NCI-H446 treated with DMSO at 0.1 percent for 48 hours (cell line): ENCODE results near the gene TSBP1.

Source experiments
- DNase-seq: peaks from one replicate; lab custom pipeline; 2025; lab: John Stamatoyannopoulos, UW

The TSBP1 gene

GRCh38 chr6:32371803-32372202, at the start of gene TSBP1:
Gene TSBP1 (minus strand): TSS chr6:32371903. CDS start chr6:32371706, 197 bp downstream.
- DNase-seq = no peak

- DNase-seq = no peak
Observed at GRCh38 chr6:32416036-32416435, 44.3 kb upstream of the TSBP1 start.

- DNase-seq = peak; percentile 17
Observed at GRCh38 chr6:32415521-32416019, 43.9 kb upstream of the TSBP1 start.

- peak; percentile 4 for DNase-seq
Observed at GRCh38 chr6:32413427-32414047, 41.8 kb upstream of the TSBP1 start.

- no peak for DNase-seq
Observed at GRCh38 chr6:32411566-32412327, 40.0 kb upstream of the TSBP1 start.

- no peak for DNase-seq
Observed at GRCh38 chr6:32410906-32411305, 39.2 kb upstream of the TSBP1 start.

GRCh38 chr6:32406857-32407256, 35.2 kb upstream of the TSBP1 start, which contains the start of gene BTNL2:
Gene BTNL2 (minus strand): TSS chr6:32407181. CDS start chr6:32407123, 58 bp downstream.
- DNase-seq = no peak

- no peak for DNase-seq
Observed at GRCh38 chr6:32406197-32406596, 34.5 kb upstream of the TSBP1 start.

GRCh38 chr6:32405656-32406055, 34.0 kb upstream of the TSBP1 start:
- DNase-seq = no peak

GRCh38 chr6:32402812-32403211, 31.1 kb upstream of the TSBP1 start:
- no peak for DNase-seq

GRCh38 chr6:32401284-32401963, 29.7 kb upstream of the TSBP1 start:
- no peak for DNase-seq

GRCh38 chr6:32397252-32397920, 25.7 kb upstream of the TSBP1 start:
- no peak for DNase-seq

- DNase-seq = no peak
Observed at GRCh38 chr6:32396028-32396427, 24.3 kb upstream of the TSBP1 start.

- no peak for DNase-seq
Observed at GRCh38 chr6:32393665-32394420, 22.1 kb upstream of the TSBP1 start.

- no peak for DNase-seq
Observed at GRCh38 chr6:32391505-32391904, 19.8 kb upstream of the TSBP1 start.

- no peak for DNase-seq
Observed at GRCh38 chr6:32387589-32388340, 16.1 kb upstream of the TSBP1 start.

- no peak for DNase-seq
Observed at GRCh38 chr6:32386040-32386439, 14.3 kb upstream of the TSBP1 start.

- no peak for DNase-seq
Observed at GRCh38 chr6:32382757-32383420, 11.2 kb upstream of the TSBP1 start.

GRCh38 chr6:32379545-32379944, 7.8 kb upstream of the TSBP1 start:
- DNase-seq = no peak
